ENCODE data around the gene SLC25A22. TPM values are rescaled to one million over a fixed set of nuclear protein-coding genes. Genes with fewer than 3 reads are reported as not detected.

SLC25A22 gene
- 33.3 and 38.1 TPM in 2 replicates for total RNA-seq (2021)
- percentile 43 among the genes with signal in this experiment for Bru-seq, nascent RNA
- BruChase-seq, experiment 1, labeled RNA remaining after a 2-hour chase, result percentile 59 among the genes with signal in this experiment
- BruChase-seq, experiment 2, labeled RNA remaining after a 6-hour chase, result percentile 78 among the genes with signal in this experiment
- long read RNA-seq, transcript SLC25A22-228 (10 exons, 2,692 nt), result major isoform, 69 of 117 reads
- long read RNA-seq, transcript SLC25A22-201 (10 exons, 2,796 nt), result minor isoform, 7 of 117 reads
- long read RNA-seq, partial matches to known transcripts, result 17 of 117 reads
- long read RNA-seq, other reads (novel, unspliced or antisense), result 24 of 117 reads

DNA sequence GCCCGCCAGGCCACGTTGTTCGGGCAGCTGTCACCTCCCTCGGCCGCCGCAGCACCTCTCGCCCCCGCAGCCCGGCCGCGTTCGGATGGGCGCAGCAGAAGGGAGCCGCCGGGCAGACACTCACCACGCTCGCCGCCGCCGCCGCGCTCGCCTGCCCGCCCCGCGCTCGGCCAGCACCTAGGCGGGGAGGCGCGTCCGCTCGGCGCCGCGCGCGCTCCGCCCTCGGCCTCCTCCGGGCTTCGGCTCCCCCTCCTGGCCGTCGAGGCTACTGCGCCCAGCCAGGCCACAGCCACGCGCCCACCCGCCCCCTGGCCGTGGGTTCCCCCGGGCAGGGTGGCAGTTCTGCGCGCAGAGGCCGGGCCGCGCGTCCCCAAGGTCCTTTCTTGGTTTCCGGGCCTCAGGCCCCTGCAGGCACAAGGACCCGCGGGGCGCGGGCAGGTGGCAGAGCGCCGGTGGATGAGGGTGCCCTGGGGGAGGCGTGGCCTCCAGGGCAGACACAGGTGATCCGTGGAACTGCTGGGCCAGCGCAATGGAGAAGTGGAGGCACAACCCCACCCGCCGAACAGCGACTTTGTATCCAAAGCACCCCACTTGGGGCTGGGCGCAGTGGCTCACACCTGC, at the start of gene SLC25A22:
TSS of gene SLC25A22 (minus strand) at position 189 of the 621 bp plus-strand sequence. CDS start 3,275 bp downstream, outside the sequence.
- TF ChIP-seq, protein P1, sequence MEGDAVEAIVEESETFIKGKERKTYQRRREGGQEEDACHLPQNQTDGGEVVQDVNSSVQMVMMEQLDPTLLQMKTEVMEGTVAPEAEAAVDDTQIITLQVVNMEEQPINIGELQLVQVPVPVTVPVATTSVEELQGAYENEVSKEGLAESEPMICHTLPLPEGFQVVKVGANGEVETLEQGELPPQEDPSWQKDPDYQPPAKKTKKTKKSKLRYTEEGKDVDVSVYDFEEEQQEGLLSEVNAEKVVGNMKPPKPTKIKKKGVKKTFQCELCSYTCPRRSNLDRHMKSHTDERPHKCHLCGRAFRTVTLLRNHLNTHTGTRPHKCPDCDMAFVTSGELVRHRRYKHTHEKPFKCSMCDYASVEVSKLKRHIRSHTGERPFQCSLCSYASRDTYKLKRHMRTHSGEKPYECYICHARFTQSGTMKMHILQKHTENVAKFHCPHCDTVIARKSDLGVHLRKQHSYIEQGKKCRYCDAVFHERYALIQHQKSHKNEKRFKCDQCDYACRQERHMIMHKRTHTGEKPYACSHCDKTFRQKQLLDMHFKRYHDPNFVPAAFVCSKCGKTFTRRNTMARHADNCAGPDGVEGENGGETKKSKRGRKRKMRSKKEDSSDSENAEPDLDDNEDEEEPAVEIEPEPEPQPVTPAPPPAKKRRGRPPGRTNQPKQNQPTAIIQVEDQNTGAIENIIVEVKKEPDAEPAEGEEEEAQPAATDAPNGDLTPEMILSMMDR (conservative IDR thresholded peaks at IDR 0.05; ENCODE audit: low read depth, low read length), result peak; percentile 63
- TF ChIP-seq EZH2 (IDR thresholded peaks at IDR 0.05; ENCODE audit: borderline replicate concordance, low read depth, low read length, poor library complexity, severe bottlenecking), result no peak
- Histone ChIP-seq H3K36me3 (ENCODE audit: insufficient read depth, low read length, poor library complexity, severe bottlenecking) (peaks cover 16% of the 10 kb centered on the region), H3K9me3 (ENCODE audit: low read depth, low read length, poor library complexity, severe bottlenecking) (no peaks in the 10 kb centered on the region), H3K4me3 (ENCODE audit: low read depth, low read length, poor library complexity, severe bottlenecking) (peak within 1 kb of the TSS; percentile 75), H3K27me3 (replicated peaks; ENCODE audit: insufficient read depth, low read depth, low read length, poor library complexity) (no peaks in the 10 kb centered on the region), H3K4me1 (ENCODE audit: insufficient read depth, low read length, poor library complexity, severe bottlenecking) (peaks cover 7% of the 10 kb centered on the region), H3K27ac (ENCODE audit: low read depth, low read length, poor library complexity, severe bottlenecking) (peak within 1 kb of the TSS; percentile 89)
- peak; percentile 89 for DNase-seq (ENCODE audit: low spot score)
- intact Hi-C loops (cut with micrococcal nuclease; ENCODE audit: unreplicated experiment), result no loop called here
- ChIA-PET CTCF (no interaction called here), POLR2A (ENCODE audit: low non-redundant PET) (no interaction called here)
- no TSS peak for BruUV-seq (replicated peaks)

DNA sequence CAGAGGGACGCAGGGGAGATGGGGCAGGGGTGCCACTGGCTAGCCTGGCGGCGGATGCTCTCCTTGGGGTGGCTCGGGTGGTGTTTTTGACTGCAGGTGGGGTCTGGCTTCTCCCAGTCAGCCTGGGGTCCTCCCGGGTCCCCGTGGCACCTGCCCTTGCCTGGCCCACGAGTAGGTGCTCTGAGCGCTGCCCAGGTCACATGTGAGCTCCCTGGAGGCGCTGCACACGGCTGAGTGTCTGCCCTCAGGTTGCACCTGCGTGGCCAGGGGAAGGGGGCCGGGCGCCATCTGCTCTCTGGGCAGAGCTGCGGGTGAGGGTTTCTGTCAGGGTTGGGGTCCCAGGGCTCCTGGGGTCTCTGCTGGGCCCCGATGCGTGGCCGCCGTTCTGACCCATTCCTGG, 49.8 kb upstream of the SLC25A22 start:
- intact Hi-C loops (cut with micrococcal nuclease; ENCODE audit: unreplicated experiment), result loop anchor here (2.0 kb wide), 1 partner anchor 203 kb away; no protein-coding TSS in a partner anchor
- no TSS peak for BruUV-seq (replicated peaks)
- H3K4me1 ChIP-seq (ENCODE audit: insufficient read depth, low read length, poor library complexity, severe bottlenecking), result peaks cover 30% of the 10 kb centered on the region
- H3K9me3 ChIP-seq (ENCODE audit: low read depth, low read length, poor library complexity, severe bottlenecking), result no peaks in the 10 kb centered on the region
- DNase-seq (ENCODE audit: low spot score), result no peak
- H3K36me3 ChIP-seq (ENCODE audit: insufficient read depth, low read length, poor library complexity, severe bottlenecking), result no peaks in the 10 kb centered on the region
- no peak overlapping the region for H3K4me3 ChIP-seq (ENCODE audit: low read depth, low read length, poor library complexity, severe bottlenecking)
- no peak for TF ChIP-seq EZH2 (IDR thresholded peaks at IDR 0.05; ENCODE audit: borderline replicate concordance, low read depth, low read length, poor library complexity, severe bottlenecking)
- TF ChIP-seq, protein P1 (conservative IDR thresholded peaks at IDR 0.05; ENCODE audit: low read depth, low read length), result no peak
- ChIA-PET POLR2A (ENCODE audit: low non-redundant PET) (no interaction called here), CTCF (interaction anchor here (1.0 to 1.4 kb wide), 2 partner anchors 30 to 203 kb away, joined by 3 to 5 read pairs; no protein-coding TSS in a partner anchor)
- no peak overlapping the region for H3K27ac ChIP-seq (ENCODE audit: low read depth, low read length, poor library complexity, severe bottlenecking)
- H3K27me3 ChIP-seq (replicated peaks; ENCODE audit: insufficient read depth, low read depth, low read length, poor library complexity), result no peaks in the 10 kb centered on the region

DNA sequence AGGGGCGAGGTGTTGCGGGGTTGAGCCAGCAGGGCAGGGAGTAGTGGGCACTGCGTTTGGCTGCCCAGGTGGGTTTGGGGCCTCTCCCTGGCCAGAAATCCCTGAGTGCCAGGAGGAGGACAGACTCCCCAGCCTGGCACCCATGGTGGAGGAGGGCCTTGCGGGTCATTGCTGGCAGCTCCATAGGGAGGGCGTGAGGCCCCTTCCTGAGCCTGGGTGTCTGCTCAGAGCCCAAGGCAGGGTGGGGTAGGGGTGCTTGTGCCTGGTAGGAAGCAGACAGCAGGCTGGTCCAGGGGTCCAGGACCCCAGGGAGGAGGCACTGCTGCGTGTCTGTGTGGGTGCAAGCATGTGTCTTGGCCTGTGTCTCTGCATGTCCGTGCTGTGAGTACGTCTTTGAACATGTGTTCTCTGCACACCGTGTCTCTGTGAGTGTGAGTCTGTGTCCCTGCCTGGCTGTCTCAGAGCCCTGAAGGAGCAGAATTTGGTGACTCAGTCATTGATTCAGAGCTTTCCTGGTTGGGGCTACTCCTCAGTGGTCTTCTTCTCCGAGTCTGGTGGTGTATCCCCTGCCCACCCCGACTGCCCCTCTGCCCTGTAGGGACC, 48.5 kb upstream of the SLC25A22 start:
- H3K27ac ChIP-seq (ENCODE audit: low read depth, low read length, poor library complexity, severe bottlenecking), result no peak overlapping the region
- H3K4me3 ChIP-seq (ENCODE audit: low read depth, low read length, poor library complexity, severe bottlenecking), result no peak overlapping the region
- ChIA-PET POLR2A (ENCODE audit: low non-redundant PET) (no interaction called here), CTCF (no interaction called here)
- no peaks in the 10 kb centered on the region for H3K27me3 ChIP-seq (replicated peaks; ENCODE audit: insufficient read depth, low read depth, low read length, poor library complexity)
- H3K4me1 ChIP-seq (ENCODE audit: insufficient read depth, low read length, poor library complexity, severe bottlenecking), result peaks cover 30% of the 10 kb centered on the region
- no peak for DNase-seq (ENCODE audit: low spot score)
- no TSS peak for BruUV-seq (replicated peaks)
- intact Hi-C loops (cut with micrococcal nuclease; ENCODE audit: unreplicated experiment), result no loop called here
- TF ChIP-seq, protein P1 (conservative IDR thresholded peaks at IDR 0.05; ENCODE audit: low read depth, low read length), result no peak
- TF ChIP-seq EZH2 (IDR thresholded peaks at IDR 0.05; ENCODE audit: borderline replicate concordance, low read depth, low read length, poor library complexity, severe bottlenecking), result no peak
- H3K36me3 ChIP-seq (ENCODE audit: insufficient read depth, low read length, poor library complexity, severe bottlenecking), result no peaks in the 10 kb centered on the region
- no peaks in the 10 kb centered on the region for H3K9me3 ChIP-seq (ENCODE audit: low read depth, low read length, poor library complexity, severe bottlenecking)

All from A673 (cell line).